Measurements from ENCODE around the gene ABTB2.

DNA sequence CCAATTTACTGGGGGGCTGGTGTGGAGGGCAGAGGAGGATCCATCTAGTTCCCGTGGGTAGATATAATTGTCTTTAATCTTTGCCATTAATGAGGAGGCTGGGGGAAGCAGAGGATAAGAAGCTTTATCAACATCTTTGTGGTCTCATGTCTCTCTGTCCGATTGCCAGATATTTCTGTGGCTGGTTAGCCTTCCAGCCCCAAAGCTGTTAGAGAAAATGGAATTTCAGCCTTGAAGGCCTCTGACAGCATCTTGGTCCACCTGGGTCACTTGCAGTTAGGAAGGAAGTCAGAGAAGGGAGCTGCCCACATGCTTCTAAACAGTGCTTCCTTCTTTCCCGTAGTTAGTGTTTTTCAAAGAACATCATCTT lies 56.9 kb downstream of the ABTB2 start:
- TF ChIP-seq, protein P1, sequence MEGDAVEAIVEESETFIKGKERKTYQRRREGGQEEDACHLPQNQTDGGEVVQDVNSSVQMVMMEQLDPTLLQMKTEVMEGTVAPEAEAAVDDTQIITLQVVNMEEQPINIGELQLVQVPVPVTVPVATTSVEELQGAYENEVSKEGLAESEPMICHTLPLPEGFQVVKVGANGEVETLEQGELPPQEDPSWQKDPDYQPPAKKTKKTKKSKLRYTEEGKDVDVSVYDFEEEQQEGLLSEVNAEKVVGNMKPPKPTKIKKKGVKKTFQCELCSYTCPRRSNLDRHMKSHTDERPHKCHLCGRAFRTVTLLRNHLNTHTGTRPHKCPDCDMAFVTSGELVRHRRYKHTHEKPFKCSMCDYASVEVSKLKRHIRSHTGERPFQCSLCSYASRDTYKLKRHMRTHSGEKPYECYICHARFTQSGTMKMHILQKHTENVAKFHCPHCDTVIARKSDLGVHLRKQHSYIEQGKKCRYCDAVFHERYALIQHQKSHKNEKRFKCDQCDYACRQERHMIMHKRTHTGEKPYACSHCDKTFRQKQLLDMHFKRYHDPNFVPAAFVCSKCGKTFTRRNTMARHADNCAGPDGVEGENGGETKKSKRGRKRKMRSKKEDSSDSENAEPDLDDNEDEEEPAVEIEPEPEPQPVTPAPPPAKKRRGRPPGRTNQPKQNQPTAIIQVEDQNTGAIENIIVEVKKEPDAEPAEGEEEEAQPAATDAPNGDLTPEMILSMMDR (IDR thresholded peaks at IDR 0.05) = no peak
- no peak for TF ChIP-seq POLR2A (IDR thresholded peaks at IDR 0.05)

Measured in body of pancreas (tissue), 4 donors.